DMS 273 (cell line): ENCODE measurements around the gene NSUN2.
A peak's percentile ranks its signal among the peaks of the same experiment; 100 is the strongest.
"Not testable (repeated sequence)": the region's sequence is repeated elsewhere in the genome, so short reads cannot be mapped to it uniquely, and the experiment has no call there.

Experiments
- DNase-seq: peaks from one replicate; lab custom pipeline; 2025; ENCODE audit not compliant: unreplicated experiment; lab: John Stamatoyannopoulos, UW

NSUN2 gene

GRCh38 chr5:6632888-6633468 lies at the start of gene NSUN2, which contains the start of gene SRD5A1:
TSS of gene NSUN2 (minus strand) at chr5:6633044. CDS start at chr5:6632979, 65 bp downstream.
TSS of gene SRD5A1 (plus strand) at chr5:6633440. CDS start at chr5:6633577, 137 bp downstream.
- peak; percentile 97 for DNase-seq

GRCh38 chr5:6682239-6682638 lies 49.4 kb upstream of the NSUN2 start:
- no peak for DNase-seq

GRCh38 chr5:6681682-6682081 lies 48.8 kb upstream of the NSUN2 start:
- DNase-seq: no peak

GRCh38 chr5:6680922-6681321 lies 48.1 kb upstream of the NSUN2 start:
- no peak for DNase-seq

DNA sequence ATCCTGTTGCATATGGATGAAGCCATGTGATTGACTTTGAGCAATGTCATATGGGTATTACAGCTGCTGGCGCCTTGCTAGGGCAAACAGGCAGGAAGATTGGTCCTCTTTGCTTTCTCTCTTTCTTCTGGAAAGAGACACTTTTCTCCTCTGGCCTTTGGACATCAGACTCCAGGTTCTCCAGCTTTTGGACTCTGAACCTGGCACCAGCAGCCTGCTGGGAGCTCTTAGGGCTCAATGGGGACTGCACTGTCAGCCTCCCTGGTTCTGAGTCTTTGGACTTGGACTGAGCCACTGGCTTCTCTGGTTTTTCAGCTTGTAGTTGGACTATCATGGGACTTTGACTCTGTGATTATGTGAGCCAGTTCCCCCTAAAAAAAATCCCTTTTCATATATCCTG lies 45.5 kb upstream of the NSUN2 start:
- no peak for DNase-seq

DNA sequence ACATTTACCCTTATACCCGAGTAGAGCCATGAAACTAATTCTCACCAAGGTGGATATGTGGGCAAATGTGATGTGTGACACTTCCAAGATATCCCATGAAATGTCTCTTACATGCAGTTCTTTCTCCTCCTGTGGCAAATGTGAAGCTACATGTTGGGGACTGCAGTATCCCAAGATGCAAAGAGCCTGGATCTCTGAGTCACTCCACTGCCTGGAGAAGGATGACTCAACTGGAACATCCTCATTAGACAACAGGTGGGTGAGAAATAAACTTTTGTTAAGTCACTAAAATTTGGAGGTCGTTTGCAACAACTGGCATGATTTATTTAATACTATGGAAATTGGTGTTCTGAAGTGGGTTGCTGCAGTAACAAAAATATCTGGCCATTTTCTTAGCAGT lies 43.9 kb upstream of the NSUN2 start:
- DNase-seq: no peak

DNA sequence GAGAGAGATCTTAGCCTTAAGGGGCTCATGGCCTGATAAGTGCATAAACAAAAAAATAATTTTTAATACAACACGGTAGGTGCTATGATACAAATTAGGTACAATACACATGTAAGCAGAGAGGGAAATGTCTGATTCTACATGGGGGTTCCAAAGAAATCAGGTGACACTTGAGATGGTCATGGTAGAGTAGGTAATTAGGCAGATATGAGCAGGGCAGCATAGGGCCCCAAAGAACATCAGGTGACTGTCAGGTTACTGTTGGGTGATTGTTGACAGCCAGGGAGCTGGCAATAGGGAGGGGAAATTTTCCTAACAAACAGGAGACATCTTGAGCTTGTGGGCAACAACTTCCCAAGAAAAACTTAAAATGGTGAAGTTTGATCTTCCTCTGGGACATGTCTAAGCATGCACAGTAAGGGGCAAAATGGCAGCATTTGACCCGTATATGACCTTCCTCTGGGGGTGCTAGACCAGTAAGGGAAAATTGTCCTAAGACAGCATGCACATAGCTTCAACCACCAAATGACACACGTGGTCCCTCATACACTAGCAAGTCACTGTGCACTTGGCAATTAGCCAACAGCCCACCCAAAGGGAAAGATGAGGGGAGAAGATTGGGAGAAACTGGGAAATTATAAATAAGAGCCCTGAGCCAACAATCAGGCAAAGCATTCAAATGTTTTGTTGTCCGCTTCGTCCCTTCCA lies 43.1 kb upstream of the NSUN2 start:
- peak; percentile 23 for DNase-seq

GRCh38 chr5:6674886-6675285 lies 42.0 kb upstream of the NSUN2 start:
- no peak for DNase-seq

DNA sequence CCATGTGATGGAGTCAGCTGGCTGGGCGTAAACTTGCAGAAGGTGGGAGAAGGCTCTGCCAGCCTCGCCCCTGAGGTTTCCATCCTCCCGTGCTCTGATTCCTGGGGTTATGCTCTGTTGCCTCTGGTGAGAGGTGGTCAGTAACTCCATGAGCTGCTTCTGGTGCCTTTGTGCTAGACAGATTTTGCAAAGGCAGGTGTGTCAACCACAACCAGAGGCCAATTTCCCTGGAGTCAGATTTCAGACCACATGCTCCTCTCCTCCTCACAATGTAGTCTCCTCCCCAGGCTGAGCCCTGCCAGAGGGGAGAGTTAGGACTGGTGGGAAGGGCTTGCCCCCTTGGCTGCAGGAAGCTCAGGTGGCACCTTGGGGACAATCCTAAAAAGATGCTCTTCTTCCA lies 41.6 kb upstream of the NSUN2 start:
- peak; percentile 25 for DNase-seq

- DNase-seq: no peak
These were observed 41.1 kb upstream of the NSUN2 start for GRCh38 chr5:6673963-6674362.

DNA sequence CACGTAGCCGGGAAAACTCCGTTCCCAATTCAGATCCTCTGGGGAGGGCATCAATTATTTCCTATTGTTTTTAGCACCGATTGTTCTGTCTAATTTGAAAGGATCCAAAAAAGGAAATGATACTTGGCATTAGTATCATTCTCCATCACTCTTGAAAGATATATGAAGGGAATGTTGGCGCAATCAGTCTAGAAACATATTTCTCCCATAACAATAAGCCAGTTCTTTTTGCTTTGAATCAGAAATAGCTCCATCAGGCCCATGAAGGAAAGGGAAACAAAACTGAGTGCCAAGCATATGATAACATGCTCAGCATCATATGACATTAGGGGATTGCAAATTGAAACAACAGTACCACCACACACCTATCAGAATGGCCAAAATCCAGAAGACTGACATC lies 40.2 kb upstream of the NSUN2 start:
- DNase-seq: no peak

- not testable (repeated sequence) for DNase-seq
These were observed 35.9 kb upstream of the NSUN2 start for GRCh38 chr5:6668717-6669116.

GRCh38 chr5:6667648-6668047 lies 34.8 kb upstream of the NSUN2 start:
- no peak for DNase-seq

- no peak for DNase-seq
These were observed 33.9 kb upstream of the NSUN2 start for GRCh38 chr5:6666762-6667161.

- DNase-seq: no peak
These were observed 27.8 kb upstream of the NSUN2 start for GRCh38 chr5:6660688-6661087.

DNA sequence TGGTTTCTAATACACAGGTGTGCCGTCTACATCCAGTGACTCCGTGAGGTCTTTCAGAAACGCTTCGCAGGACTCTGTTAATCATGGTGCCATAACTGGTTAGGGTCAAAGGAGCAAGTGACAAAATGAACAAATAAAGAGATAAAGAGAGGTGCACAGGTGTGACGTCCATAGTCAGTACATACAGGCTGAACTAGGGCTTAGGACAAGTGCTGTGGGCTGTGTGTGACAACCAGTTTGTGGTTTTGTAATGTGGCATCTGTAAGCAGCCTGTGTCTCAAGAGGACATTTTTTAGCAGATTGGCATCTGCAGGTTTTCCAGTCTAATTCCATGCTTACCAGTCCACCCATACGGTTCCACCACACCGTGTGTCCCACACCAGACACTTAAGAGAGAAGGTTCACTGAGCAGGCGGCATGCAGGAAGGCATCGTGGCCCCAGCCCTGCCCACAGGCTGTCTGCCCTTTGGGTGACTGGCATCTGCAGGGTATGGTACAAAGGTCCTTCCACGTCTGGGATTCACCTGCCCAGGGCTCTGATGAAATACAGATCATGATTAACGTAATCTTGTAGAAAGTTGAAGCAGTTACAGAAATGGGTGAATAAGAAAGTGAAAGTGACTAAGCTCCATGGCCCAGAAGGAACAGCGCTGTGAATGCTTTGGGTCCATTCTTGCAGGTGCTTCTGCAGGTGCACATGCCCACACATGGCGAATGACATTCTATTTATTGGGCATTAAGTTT lies 27.3 kb upstream of the NSUN2 start:
- no peak for DNase-seq

DNA sequence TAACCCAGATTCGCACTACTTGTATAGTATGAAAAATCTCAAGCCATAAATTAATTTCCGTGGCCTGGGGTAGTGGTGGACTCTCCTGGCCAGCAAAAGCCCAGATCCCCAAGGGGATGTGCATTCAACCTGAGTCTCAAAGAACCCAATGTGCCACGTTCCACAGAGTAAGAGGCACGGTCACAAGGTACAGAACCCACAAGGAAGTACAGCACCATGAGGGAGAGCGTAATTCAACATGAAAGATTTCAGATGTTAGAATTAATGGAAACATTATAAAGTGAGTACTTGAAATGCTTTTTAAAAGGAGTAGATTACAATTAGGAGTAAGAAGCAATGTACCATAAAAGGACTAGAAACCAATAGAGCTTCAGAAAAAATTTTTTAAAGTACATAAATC lies 23.8 kb upstream of the NSUN2 start:
- peak; percentile 17 for DNase-seq

DNA sequence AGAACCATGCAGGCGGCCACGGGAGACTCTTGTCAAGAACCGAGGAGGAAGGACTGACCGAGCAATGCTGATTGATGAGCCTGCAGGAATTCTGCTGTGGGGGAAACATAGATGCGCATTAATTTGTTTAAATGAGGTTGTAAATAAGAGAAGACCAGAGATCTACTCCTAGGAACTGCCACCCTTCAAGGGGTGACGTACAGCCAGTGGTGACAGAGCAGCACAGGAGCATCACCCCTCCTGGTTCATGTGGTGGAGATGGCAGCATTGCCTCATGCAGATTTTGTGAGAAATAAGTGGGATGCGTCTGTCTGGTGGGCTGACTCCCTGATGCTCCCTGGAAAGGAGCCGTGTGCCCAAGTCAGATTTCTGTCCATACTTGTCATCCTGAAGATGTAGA lies 22.6 kb upstream of the NSUN2 start:
- no peak for DNase-seq

DNA sequence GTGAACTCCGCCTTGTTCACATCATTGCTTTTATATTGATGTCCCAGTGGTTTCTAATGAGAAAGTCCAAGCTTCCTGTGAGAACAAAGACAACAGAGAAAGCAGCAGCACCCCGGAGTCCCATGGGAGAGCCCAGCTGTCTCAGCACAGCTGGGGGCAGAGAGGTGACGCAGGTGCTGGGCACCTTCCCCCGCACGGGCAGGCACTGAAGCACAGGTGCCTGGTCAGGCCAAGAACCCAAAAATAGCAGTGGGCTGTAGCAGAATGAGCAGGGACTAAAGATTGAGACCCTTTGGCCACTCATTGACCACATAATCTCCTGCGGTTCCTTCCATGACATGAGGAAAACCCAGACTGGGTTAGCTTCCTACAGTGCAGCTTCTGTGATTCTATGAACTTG lies 19.2 kb upstream of the NSUN2 start:
- no peak for DNase-seq

GRCh38 chr5:6649681-6650080 lies 16.8 kb upstream of the NSUN2 start:
- no peak for DNase-seq

GRCh38 chr5:6649186-6649585 lies 16.3 kb upstream of the NSUN2 start:
- no peak for DNase-seq
